Activated naive CD8-positive, alpha-beta T cell treated with anti-CD3 and anti-CD28 coated beads, Interleukin-2, amount 10 ng/mL, durations not matched to agents 7 days and 5 days (primary cell): Measurements from ENCODE around the gene BPHL. TPM values are rescaled to one million over a fixed set of nuclear protein-coding genes. Genes with fewer than 3 reads are reported as not detected.
"Not testable (repeated sequence)": the region's sequence is repeated elsewhere in the genome, so short reads cannot be mapped to it uniquely, and the experiment has no call there.

Experiments
- ATAC-seq: fragments of 150-1000 bp; cut with Tn5 transposase; one replicate; pipeline ENCODE4 v1.10.0; 2021; ENCODE audit warnings: low read depth, moderate library complexity
- POLR2A ChIA-PET: fragments of 350-600 bp; sonication (Branson Sonifier 250); formaldehyde crosslinking; loops from one replicate; lab custom pipeline; 2021; ENCODE audit warnings: antibody characterized with exemption; lab: Charles Lee
- DNase-seq: peaks from one replicate; pipeline ENCODE4 v3.0.0; 2021
- H3K27ac Mint-ChIP-seq: one replicate; pipeline ENCODE4 v1.8.0; 2022; ENCODE audit warnings: mild to moderate bottlenecking, mixed read lengths
- H3K27me3 Mint-ChIP-seq: one replicate; pipeline ENCODE4 v1.8.0; 2022; ENCODE audit warnings: mild to moderate bottlenecking, moderate library complexity, mixed read lengths
- H3K36me3 Mint-ChIP-seq: one replicate; pipeline ENCODE4 v1.8.0; 2021; ENCODE audit warnings: mild to moderate bottlenecking, mixed read lengths
- H3K4me1 Mint-ChIP-seq: one replicate; pipeline ENCODE4 v1.8.0; 2021; ENCODE audit warnings: mixed read lengths
- H3K4me3 Mint-ChIP-seq: one replicate; pipeline ENCODE4 v1.8.0; 2022; ENCODE audit warnings: mild to moderate bottlenecking, moderate library complexity, mixed read lengths
- H3K9me3 Mint-ChIP-seq: one replicate; pipeline ENCODE4 v1.8.0; 2021; ENCODE audit warnings: mixed read lengths
- total RNA-seq, 2 experiments: library from RNA; stranded (reverse); gene quantifications; one replicate each; pipeline ENCODE4 v1.2.3, GENCODE V29; 2021

BPHL gene
- total RNA-seq, 2 experiments from 2014 or later, result 7.7 to 8.4 TPM

- Mint-ChIP-seq H3K36me3 (no peaks in the 10 kb centered on the region), H3K9me3 (no peaks in the 10 kb centered on the region), H3K4me1 (no peaks in the 10 kb centered on the region), H3K27me3 (peaks cover 15% of the 10 kb centered on the region), H3K27ac (no peak overlapping the region), H3K4me3 (no peak overlapping the region)
- ATAC-seq (no peak), DNase-seq (no peak)
- POLR2A ChIA-PET, result no interaction called here
Observed at GRCh38 chr6:3188262-3188661, 69.8 kb downstream of the BPHL start.

- ATAC-seq, H3K4me1 Mint-ChIP-seq, H3K4me3 Mint-ChIP-seq, H3K36me3 Mint-ChIP-seq, POLR2A ChIA-PET, H3K27ac Mint-ChIP-seq, DNase-seq, H3K9me3 Mint-ChIP-seq: not testable (repeated sequence)
- peaks cover 15% of the 10 kb centered on the region for H3K27me3 Mint-ChIP-seq
Observed at GRCh38 chr6:3189192-3189591, 70.7 kb downstream of the BPHL start.

DNA sequence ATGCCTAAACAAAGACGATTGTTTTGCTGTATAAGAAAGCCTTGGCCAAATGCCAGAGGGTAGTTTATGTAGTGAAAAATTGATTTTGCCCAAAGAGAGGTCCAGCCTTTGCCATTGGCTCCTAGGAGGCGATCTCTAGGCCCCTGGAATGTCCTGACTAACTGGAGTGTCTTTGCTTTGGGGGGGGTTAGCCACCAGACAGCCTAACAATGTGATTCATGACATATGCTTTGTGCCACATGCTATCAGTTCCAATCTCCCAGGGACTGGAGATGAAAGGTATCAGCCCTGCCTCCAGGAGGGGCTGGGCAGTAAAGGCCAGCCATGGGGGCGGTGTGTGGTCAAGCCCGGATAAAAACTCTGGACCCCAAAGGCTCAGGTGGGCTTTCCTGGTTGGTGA is 71.5 kb downstream of the BPHL start:
- no peaks in the 10 kb centered on the region for H3K36me3 Mint-ChIP-seq
- ATAC-seq, result no peak
- no peaks in the 10 kb centered on the region for H3K9me3 Mint-ChIP-seq
- no peak overlapping the region for H3K27ac Mint-ChIP-seq
- no peak for DNase-seq
- POLR2A ChIA-PET, result no interaction called here
- no peaks in the 10 kb centered on the region for H3K4me1 Mint-ChIP-seq
- no peak overlapping the region for H3K4me3 Mint-ChIP-seq
- peaks cover 12% of the 10 kb centered on the region for H3K27me3 Mint-ChIP-seq

DNA sequence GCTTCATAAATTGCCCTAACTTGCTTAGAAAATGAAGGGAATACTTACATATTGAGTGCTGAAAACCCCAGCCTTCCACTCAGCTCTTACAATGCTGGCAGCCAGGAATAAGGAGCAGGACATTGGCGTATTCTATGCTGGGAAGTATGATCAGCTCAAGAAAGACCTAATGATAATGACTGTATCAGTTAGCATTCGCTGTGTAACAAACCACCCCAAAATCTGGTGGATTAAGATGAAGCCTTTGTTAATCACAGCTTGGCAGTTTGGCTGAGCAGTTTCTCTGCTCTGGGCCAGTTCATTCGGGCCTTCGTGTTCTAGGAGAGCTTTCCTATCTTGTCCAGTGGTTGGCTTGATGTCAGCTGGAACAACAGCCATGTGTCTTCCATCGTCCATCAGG is 72.3 kb downstream of the BPHL start:
- H3K27ac Mint-ChIP-seq, result no peak overlapping the region
- no peak overlapping the region for H3K4me3 Mint-ChIP-seq

DNA sequence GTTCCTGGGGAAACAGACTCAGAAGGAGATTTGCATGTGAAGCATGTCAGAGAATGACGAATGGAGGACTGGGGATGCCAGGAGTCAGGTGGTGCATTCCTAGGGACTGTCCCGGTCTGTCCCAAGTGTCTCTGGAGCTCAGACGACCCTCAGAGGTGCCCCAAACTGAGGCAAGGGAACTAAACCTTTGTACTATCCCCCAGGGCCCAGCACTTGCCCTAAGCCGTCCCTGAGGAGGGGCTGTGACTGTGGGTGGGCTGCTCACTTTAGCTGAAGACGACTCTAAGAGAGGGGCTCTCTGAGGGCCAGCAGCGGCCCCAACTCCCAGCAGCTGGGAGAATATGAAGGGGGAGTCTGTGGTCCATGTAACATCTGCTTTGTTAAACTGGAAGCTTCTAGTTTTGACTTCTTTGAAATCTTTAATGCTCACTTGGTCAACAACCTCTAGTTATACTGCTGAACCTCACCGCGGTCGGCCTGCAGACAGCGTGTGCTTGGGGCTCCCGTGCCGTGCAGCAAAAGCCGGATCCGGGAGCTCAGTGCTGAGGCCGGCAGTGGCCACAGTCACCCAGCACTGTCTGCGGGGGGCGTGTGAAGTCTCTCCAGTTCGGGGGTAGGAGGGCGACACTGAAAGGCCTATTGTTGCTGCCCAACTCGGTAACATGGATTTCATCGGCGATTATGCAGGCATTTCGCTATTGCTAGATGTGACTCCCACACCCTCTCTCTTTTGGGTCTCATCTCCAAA is 74.8 kb downstream of the BPHL start:
- Mint-ChIP-seq H3K9me3 (no peaks in the 10 kb centered on the region), H3K36me3 (no peaks in the 10 kb centered on the region), H3K4me1 (no peaks in the 10 kb centered on the region), H3K4me3 (no peak overlapping the region), H3K27ac (no peak overlapping the region), H3K27me3 (peaks cover 5% of the 10 kb centered on the region)
- POLR2A ChIA-PET, result interaction anchor here (0.9 kb wide), 1 partner anchor 67 kb away, joined by 3 read pairs; no protein-coding TSS in a partner anchor
- DNase-seq, result no peak
- ATAC-seq, result no peak

More for the DNA sequence above, 72.3 kb downstream of the BPHL start:
- Mint-ChIP-seq H3K4me1 (no peaks in the 10 kb centered on the region), H3K27me3 (peaks cover 8% of the 10 kb centered on the region), H3K9me3 (no peaks in the 10 kb centered on the region), H3K36me3 (no peaks in the 10 kb centered on the region)
- DNase-seq, result no peak
- POLR2A ChIA-PET, result no interaction called here
- no peak for ATAC-seq

DNA sequence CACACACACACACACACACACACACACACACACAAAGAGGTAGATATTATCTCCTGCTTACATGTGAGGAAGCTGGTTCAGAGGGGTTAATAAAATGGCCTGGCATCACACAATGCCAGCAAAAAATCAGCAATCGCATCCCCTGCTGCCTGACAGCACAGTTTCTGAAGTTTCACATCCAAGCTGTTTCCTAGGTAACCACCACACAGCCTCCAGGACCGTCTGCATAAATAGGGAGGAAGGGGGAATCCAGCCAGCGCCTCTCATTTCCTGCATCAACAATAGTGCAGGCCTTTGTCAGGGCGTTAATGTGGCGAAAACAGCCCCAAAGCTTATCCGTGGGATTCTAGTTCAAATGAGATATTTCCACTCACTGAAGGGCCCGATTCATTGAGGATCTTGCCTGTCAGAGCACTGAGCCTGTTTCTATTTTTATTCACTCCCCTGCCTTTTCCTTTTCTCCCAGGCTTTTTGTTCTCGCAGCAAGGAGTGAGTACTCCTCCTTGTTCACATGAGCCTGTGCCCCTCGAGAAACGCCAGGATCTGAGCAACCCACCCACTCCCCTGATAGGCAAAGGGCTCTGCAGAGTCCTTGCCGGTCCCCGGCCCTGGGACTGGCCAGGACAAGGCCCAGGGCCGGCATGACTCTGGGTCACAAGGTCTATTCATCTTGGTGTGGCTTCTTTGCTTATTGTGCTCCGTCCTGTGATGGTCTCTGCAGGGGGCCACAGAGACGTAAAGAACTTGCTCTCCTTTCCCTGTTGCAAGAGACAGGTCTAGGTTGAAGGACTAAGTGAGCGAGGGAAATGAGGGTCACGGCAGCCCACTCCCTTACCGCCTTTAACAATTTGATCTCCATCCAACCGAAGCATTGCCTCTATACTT is 76.3 kb downstream of the BPHL start:
- H3K4me3 Mint-ChIP-seq, result no peak overlapping the region
- H3K9me3 Mint-ChIP-seq, result no peaks in the 10 kb centered on the region
- H3K27me3 Mint-ChIP-seq, result peaks cover 5% of the 10 kb centered on the region
- DNase-seq (no peak), ATAC-seq (no peak)
- H3K36me3 Mint-ChIP-seq, result no peaks in the 10 kb centered on the region
- POLR2A ChIA-PET, result no interaction called here
- no peaks in the 10 kb centered on the region for H3K4me1 Mint-ChIP-seq
- H3K27ac Mint-ChIP-seq, result no peak overlapping the region

DNA sequence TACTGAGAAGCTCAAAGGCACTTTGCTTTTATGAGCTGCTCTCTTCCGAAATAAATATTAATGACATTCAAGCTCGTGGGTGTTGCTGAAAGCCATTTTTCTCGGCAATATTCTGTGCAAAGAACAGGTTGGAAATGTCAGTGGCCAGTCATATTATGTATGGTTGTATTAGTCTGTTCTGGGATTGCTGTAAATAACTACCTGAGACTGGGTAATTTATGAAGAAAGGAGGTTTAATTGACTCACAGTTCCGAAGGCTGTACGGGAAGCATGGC is 76.8 kb downstream of the BPHL start:
- peaks cover 2% of the 10 kb centered on the region for H3K9me3 Mint-ChIP-seq
- H3K27ac Mint-ChIP-seq, result no peak overlapping the region
- H3K36me3 Mint-ChIP-seq, result no peaks in the 10 kb centered on the region
- peaks cover 6% of the 10 kb centered on the region for H3K27me3 Mint-ChIP-seq
- no peaks in the 10 kb centered on the region for H3K4me1 Mint-ChIP-seq
- POLR2A ChIA-PET, result no interaction called here
- ATAC-seq (no peak), DNase-seq (no peak)
- no peak overlapping the region for H3K4me3 Mint-ChIP-seq

- Mint-ChIP-seq H3K4me3 (no peak overlapping the region), H3K9me3 (peaks cover 2% of the 10 kb centered on the region), H3K27ac (no peak overlapping the region), H3K36me3 (no peaks in the 10 kb centered on the region), H3K4me1 (no peaks in the 10 kb centered on the region), H3K27me3 (peaks cover 9% of the 10 kb centered on the region)
- DNase-seq (no peak), ATAC-seq (no peak)
- POLR2A ChIA-PET, result no interaction called here
Observed at GRCh38 chr6:3195695-3196497, 77.4 kb downstream of the BPHL start.

DNA sequence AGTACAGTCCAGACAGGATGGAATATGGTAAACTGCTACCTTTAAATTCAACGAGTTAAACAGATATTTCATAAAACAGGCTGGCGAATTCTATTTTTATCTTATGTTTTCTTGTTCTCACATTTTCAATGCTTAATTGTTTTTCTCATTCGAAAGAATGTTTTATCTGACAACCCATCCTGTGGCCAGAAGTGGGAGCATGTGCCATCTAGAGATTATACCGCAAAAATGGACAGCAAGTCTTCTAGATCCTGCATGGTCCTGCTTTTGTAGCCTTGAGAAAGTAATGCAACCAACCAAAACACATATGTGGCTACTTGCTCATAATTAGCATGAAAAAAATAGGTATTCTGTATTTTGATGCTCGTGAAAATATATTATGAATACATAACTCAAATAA is 78.3 kb downstream of the BPHL start:
- no peak for DNase-seq
- Mint-ChIP-seq H3K9me3 (peaks cover 2% of the 10 kb centered on the region), H3K36me3 (no peaks in the 10 kb centered on the region), H3K4me3 (no peak overlapping the region), H3K4me1 (no peaks in the 10 kb centered on the region), H3K27ac (no peak overlapping the region), H3K27me3 (peaks cover 6% of the 10 kb centered on the region)
- no peak for ATAC-seq
- POLR2A ChIA-PET, result no interaction called here

DNA sequence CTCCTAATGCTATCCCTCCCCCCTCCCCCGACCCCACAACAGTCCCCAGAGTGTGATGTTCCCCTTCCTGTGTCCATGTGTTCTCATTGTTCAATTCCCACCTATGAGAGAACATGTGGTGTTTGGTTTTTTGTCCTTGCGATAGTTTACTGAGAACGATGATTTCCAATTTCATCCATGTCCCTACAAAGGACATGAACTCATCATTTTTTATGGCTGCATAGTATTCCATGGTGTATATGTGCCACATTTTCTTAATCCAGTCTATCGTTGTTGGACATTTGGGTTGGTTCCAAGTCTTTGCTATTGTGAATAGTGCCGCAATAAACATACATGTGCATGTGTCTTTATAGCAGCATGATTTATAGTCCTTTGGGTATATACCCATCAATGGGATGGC is 79.2 kb downstream of the BPHL start:
- H3K27me3 Mint-ChIP-seq, H3K36me3 Mint-ChIP-seq, H3K4me3 Mint-ChIP-seq, H3K9me3 Mint-ChIP-seq, DNase-seq, H3K27ac Mint-ChIP-seq, POLR2A ChIA-PET, ATAC-seq, H3K4me1 Mint-ChIP-seq: not testable (repeated sequence)

DNA sequence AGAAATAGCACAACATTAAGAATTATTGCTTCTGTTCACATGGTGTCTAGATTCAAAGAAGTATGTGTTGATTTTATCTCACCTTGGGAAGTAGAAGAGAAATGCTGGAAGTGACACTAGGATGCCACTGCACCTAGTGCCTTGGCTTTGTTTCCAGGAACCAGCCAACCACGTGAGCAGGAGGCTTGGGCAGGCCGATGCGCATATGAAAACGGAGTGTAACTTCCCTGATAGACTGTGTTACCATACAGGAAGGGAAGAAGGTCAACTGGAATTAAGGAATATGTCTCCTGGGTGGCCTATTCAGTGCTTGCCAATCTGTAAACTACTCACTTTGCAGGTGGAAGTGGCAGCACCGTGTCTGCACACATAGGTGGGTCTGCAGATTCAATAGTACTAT is 80.9 kb downstream of the BPHL start:
- peaks cover 6% of the 10 kb centered on the region for H3K27me3 Mint-ChIP-seq
- H3K27ac Mint-ChIP-seq, result no peak overlapping the region

DNA sequence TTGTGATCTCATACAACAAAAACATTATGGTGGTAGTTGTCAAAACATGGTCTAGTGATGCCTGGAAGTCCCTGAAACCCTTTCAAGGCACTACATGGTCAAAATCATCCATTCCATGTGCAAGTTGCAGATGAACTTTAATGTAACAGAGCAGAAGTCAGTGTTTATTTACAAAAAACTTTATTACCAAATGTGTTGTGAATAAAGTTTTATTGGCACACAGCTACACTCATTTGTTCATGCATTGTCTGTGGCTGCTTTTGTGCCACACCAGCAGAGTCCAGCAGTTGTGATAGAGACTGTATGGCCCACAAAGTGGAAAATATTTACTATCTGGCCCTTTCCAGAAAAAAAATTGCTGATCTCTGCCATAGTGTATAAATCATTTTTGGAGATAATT is 82.2 kb downstream of the BPHL start:
- H3K27ac Mint-ChIP-seq, result no peak overlapping the region
- no peaks in the 10 kb centered on the region for H3K4me1 Mint-ChIP-seq
- DNase-seq (no peak), ATAC-seq (no peak)
- H3K4me3 Mint-ChIP-seq, result no peak overlapping the region
- H3K36me3 Mint-ChIP-seq, result no peaks in the 10 kb centered on the region
- POLR2A ChIA-PET, result no interaction called here
- H3K9me3 Mint-ChIP-seq, result peaks cover 3% of the 10 kb centered on the region
- H3K27me3 Mint-ChIP-seq, result peaks cover 6% of the 10 kb centered on the region

More for the DNA sequence above, 80.9 kb downstream of the BPHL start:
- ATAC-seq, result no peak
- DNase-seq, result no peak
- Mint-ChIP-seq H3K9me3 (peaks cover 2% of the 10 kb centered on the region), H3K4me1 (no peaks in the 10 kb centered on the region), H3K4me3 (no peak overlapping the region), H3K36me3 (no peaks in the 10 kb centered on the region)
- POLR2A ChIA-PET, result no interaction called here

GRCh38 chr6:3201388-3201787 is 82.9 kb downstream of the BPHL start:
- Mint-ChIP-seq H3K4me3 (no peak overlapping the region), H3K27me3 (peaks cover 6% of the 10 kb centered on the region)

More at GRCh38 chr6:3201388-3201787, 82.9 kb downstream of the BPHL start:
- POLR2A ChIA-PET, result no interaction called here
- ATAC-seq (no peak), DNase-seq (no peak)
- Mint-ChIP-seq H3K9me3 (peaks cover 3% of the 10 kb centered on the region), H3K27ac (no peak overlapping the region), H3K36me3 (no peaks in the 10 kb centered on the region), H3K4me1 (no peaks in the 10 kb centered on the region)
